ENCODE measurements around the gene CORO2A. TPM values are rescaled to one million over a fixed set of nuclear protein-coding genes. Genes with fewer than 3 reads are reported as not detected.

The CORO2A gene
- polyA plus RNA-seq, 1 experiment, result 1.4 TPM

DNA sequence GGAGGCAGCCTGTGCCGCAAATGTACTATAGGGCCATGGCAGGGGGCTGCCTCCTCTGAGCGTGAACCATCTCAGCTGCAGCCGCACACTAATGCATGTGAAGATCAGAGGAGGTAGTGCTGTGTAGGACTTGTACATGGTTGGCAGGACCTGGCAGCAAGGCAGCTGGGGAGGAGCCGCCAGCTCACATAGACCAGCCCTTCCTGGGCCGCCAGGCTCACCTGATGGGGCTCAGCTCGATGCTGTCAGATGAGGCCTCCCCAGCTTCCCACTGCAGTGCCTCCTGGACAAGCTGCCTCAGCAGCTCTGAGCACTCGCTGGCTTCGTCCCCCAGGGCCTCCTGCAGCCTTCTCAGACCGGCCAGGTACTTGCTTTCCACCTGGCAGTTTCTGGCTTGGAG is 18.0 kb upstream of the CORO2A start:
- no peak overlapping the region for H3K27ac ChIP-seq (ENCODE audit: low read depth, low read length)
- ChIA-PET POLR2A (interaction anchor here (0.6 to 0.7 kb wide), 3 partner anchors 13 to 121 kb away, joined by 3 to 8 read pairs (median 5); partner anchors contain the start of gene TBC1D2), CTCF (interaction anchor here (0.8 to 0.9 kb wide), 2 partner anchors 13 to 54 kb away, joined by 4 to 5 read pairs; no protein-coding TSS in a partner anchor)
- no peak for DNase-seq (ENCODE audit: low read depth, low spot score)
- no peaks in the 10 kb centered on the region for H3K27me3 ChIP-seq (ENCODE audit: control insufficient read depth, insufficient read depth, low read length)
- H3K4me3 ChIP-seq (ENCODE audit: low read depth, low read length), result no peak overlapping the region
- no peaks in the 10 kb centered on the region; the same call in 1 of the 2 replicates for H3K9me3 ChIP-seq (ENCODE audit: control insufficient read depth, insufficient read depth, low read length)
- TF ChIP-seq, protein P1, sequence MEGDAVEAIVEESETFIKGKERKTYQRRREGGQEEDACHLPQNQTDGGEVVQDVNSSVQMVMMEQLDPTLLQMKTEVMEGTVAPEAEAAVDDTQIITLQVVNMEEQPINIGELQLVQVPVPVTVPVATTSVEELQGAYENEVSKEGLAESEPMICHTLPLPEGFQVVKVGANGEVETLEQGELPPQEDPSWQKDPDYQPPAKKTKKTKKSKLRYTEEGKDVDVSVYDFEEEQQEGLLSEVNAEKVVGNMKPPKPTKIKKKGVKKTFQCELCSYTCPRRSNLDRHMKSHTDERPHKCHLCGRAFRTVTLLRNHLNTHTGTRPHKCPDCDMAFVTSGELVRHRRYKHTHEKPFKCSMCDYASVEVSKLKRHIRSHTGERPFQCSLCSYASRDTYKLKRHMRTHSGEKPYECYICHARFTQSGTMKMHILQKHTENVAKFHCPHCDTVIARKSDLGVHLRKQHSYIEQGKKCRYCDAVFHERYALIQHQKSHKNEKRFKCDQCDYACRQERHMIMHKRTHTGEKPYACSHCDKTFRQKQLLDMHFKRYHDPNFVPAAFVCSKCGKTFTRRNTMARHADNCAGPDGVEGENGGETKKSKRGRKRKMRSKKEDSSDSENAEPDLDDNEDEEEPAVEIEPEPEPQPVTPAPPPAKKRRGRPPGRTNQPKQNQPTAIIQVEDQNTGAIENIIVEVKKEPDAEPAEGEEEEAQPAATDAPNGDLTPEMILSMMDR (IDR thresholded peaks at IDR 0.05; ENCODE audit: low read depth, low read length), result no peak

DNA sequence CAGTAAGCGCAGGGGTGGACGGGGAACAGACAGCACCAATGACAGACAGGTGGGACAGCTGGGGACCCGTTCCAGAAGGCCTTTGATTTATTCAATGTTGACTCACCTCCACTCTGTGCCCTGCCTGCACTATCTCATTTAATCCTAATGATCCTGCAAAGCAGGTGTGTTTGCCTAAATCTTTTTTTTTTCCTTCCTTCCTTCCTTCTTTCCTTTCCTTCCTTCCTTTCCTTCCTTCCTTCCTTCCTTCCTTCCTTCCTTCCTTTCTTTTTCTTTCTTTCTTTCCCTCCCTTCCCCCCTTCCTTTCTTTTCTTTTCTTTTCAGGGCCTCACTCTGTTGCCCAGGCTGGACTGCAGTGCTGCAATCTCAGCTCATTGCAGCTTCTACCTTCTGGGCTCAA is 17.1 kb upstream of the CORO2A start:
- DNase-seq (ENCODE audit: low read depth, low spot score), result no peak

GRCh38 chr9:98208635-98209034 is 16.2 kb upstream of the CORO2A start:
- POLR2A ChIA-PET, result interaction anchor here (2.2 kb wide), 1 partner anchor 47 kb away, joined by 6 read pairs; the partner anchor contains the start of gene TBC1D2
- Histone ChIP-seq H3K9me3 (ENCODE audit: control insufficient read depth, insufficient read depth, low read length) (no peaks in the 10 kb centered on the region; the same call in 1 of the 2 replicates), H3K4me3 (ENCODE audit: low read depth, low read length) (no peak overlapping the region), H3K27ac (ENCODE audit: low read depth, low read length) (no peak overlapping the region), H3K27me3 (ENCODE audit: control insufficient read depth, insufficient read depth, low read length) (no peaks in the 10 kb centered on the region)
- no peak for DNase-seq (ENCODE audit: low read depth, low spot score)
- TF ChIP-seq, protein P1 (IDR thresholded peaks at IDR 0.05; ENCODE audit: low read depth, low read length), result no peak
- CTCF ChIA-PET, result interaction anchor here (0.6 to 4.2 kb wide), 3 partner anchors 13 to 47 kb away, joined by 3 to 13 read pairs (median 5); partner anchors contain the start of gene TBC1D2

More for the DNA sequence above, 17.1 kb upstream of the CORO2A start:
- Histone ChIP-seq H3K4me3 (ENCODE audit: low read depth, low read length) (no peak overlapping the region), H3K27ac (ENCODE audit: low read depth, low read length) (no peak overlapping the region), H3K27me3 (ENCODE audit: control insufficient read depth, insufficient read depth, low read length) (no peaks in the 10 kb centered on the region), H3K9me3 (ENCODE audit: control insufficient read depth, insufficient read depth, low read length) (no peaks in the 10 kb centered on the region; the same call in 1 of the 2 replicates)
- CTCF ChIA-PET, result interaction anchor here (0.6 kb wide), 1 partner anchor 106 kb away, joined by 3 read pairs; no protein-coding TSS in a partner anchor
- POLR2A ChIA-PET, result interaction anchor here (0.6 kb wide), 1 partner anchor 121 kb away, joined by 8 read pairs; no protein-coding TSS in a partner anchor
- TF ChIP-seq, protein P1 (IDR thresholded peaks at IDR 0.05; ENCODE audit: low read depth, low read length), result no peak

DNA sequence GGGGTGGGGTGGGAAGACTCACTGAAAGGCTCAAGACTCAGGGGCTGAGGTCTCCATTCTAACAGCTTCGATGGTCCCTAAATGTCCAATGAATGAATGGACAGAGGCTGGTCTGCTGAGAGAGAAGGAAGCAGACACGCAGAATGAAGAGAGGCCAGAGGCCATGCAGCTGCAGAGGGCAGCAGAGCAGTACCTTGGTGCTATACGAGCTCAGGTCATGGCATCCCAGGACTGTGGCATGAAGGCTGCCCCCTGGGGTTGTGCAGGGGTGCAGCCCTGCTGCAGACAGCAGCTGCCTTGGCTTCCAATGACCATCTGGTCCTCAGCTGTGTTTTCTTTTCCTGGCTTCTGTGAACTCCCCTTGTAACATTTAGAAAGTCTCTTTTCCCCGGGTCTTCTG is 15.2 kb upstream of the CORO2A start:
- H3K27ac ChIP-seq (ENCODE audit: low read depth, low read length), result peak overlapping the region; percentile 21
- H3K9me3 ChIP-seq (ENCODE audit: control insufficient read depth, insufficient read depth, low read length), result no peaks in the 10 kb centered on the region; the same call in 1 of the 2 replicates
- CTCF ChIA-PET, result interaction anchor here (0.6 to 4.2 kb wide), 8 partner anchors 10 to 55 kb away, joined by 3 to 13 read pairs (median 4); partner anchors contain the start of gene TBC1D2
- POLR2A ChIA-PET, result interaction anchor here (2.2 kb wide), 1 partner anchor 48 kb away, joined by 6 read pairs; the partner anchor contains the start of gene TBC1D2
- no peak for DNase-seq (ENCODE audit: low read depth, low spot score)
- TF ChIP-seq, protein P1 (IDR thresholded peaks at IDR 0.05; ENCODE audit: low read depth, low read length), result peak; percentile 32; the same call in 1 of the 2 replicates
- H3K4me3 ChIP-seq (ENCODE audit: low read depth, low read length), result no peak overlapping the region
- no peaks in the 10 kb centered on the region for H3K27me3 ChIP-seq (ENCODE audit: control insufficient read depth, insufficient read depth, low read length)

DNA sequence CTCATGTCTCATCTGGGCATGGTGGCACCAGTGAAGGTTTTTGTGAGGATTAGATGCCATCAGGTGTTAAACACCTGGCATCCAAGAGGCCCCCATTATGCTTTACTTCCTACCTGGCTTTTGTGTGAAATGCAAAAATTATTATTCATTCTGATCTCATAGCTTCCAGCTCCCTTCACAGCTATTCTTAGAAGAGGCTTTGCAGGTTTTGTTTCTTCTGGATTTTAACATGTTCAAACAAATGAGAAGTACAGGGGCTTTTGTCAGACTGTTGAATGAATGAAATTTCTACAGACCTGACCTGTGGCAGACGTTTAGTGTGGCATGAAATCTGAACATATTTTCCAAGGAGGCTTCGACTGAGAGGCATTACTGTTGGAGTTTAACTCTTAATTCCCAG is 14.3 kb upstream of the CORO2A start:
- CTCF ChIA-PET, result interaction anchor here (0.7 to 5.1 kb wide), 6 partner anchors 13 to 57 kb away, joined by 3 to 49 read pairs (median 9); partner anchors contain the start of gene TBC1D2
- H3K9me3 ChIP-seq (ENCODE audit: control insufficient read depth, insufficient read depth, low read length), result no peaks in the 10 kb centered on the region; the same call in 1 of the 2 replicates
- no peak for DNase-seq (ENCODE audit: low read depth, low spot score)
- TF ChIP-seq, protein P1 (IDR thresholded peaks at IDR 0.05; ENCODE audit: low read depth, low read length), result no peak
- no peaks in the 10 kb centered on the region for H3K27me3 ChIP-seq (ENCODE audit: control insufficient read depth, insufficient read depth, low read length)
- H3K27ac ChIP-seq (ENCODE audit: low read depth, low read length), result no peak overlapping the region
- POLR2A ChIA-PET, result interaction anchor here (2.2 kb wide), 1 partner anchor 49 kb away, joined by 6 read pairs; the partner anchor contains the start of gene TBC1D2
- H3K4me3 ChIP-seq (ENCODE audit: low read depth, low read length), result no peak overlapping the region

All from AG04450 (cell line).